OCI-LY3 (cell line): ENCODE data around the gene LRRC1.

ENCODE experiments used
- H2AFZ ChIP-seq: fragments of 200-600, 300-600 bp; shearing (Covaris generic); 2 replicates; pipeline ENCODE4 v1.6.0; 2014; ENCODE audit warnings: antibody characterized with exemption, low read depth, low read length
- H3K27ac ChIP-seq: fragments of 200-600, 300-600 bp; sonication (generic); 2 replicates; pipeline ENCODE4 v1.5.1; 2014; ENCODE audit warnings: mild to moderate bottlenecking, low read length, moderate library complexity, mixed read lengths
- H3K27me3 ChIP-seq: fragments of 200-600, 300-600 bp; sonication (generic); 2 replicates; pipeline ENCODE4 v1.6.1; 2014; ENCODE audit warnings: low read depth, low read length, mixed read lengths
- H3K36me3 ChIP-seq: fragments of 200-600, 300-600 bp; sonication (generic); replicated peaks from 2 replicates; pipeline ENCODE3; 2014; ENCODE audit warnings: low read depth, low read length, mixed read lengths
- H3K4me1 ChIP-seq: fragments of 300-600, 200-600 bp; sonication (generic); 2 replicates; pipeline ENCODE4 v1.6.1; 2014; ENCODE audit warnings: low read length, mixed read lengths
- H3K4me2 ChIP-seq: fragments of 200-600, 300-600 bp; sonication (generic); 2 replicates; pipeline ENCODE4 v1.6.1; 2014; ENCODE audit warnings: low read length, mixed read lengths
- H3K4me3 ChIP-seq: fragments of 300-600, 200-600 bp; sonication (generic); 2 replicates; pipeline ENCODE4 v1.5.1; 2014; ENCODE audit warnings: antibody characterized with exemption, mild to moderate bottlenecking, low read length, moderate library complexity
- H3K79me2 ChIP-seq: fragments of 300-600, 200-600 bp; shearing (Covaris generic); 2 replicates; pipeline ENCODE4 v1.6.1; 2014; ENCODE audit warnings: mild to moderate bottlenecking, low read length, mixed read lengths
- H3K9ac ChIP-seq: fragments of 300-600, 200-600 bp; shearing (Covaris generic); 2 replicates; pipeline ENCODE4 v1.6.0; 2014; ENCODE audit warnings: mild to moderate bottlenecking, low read length, moderate library complexity
- H3K9me3 ChIP-seq: fragments of 200-600, 300-600 bp; shearing (Covaris generic); 2 replicates; pipeline ENCODE4 v1.6.1; 2014; ENCODE audit warnings: low read length, mixed read lengths; ENCODE audit not compliant: insufficient read depth
- H4K20me1 ChIP-seq: fragments of 200-600, 300-600 bp; sonication (generic); 2 replicates; pipeline ENCODE4 v1.6.1; 2016; ENCODE audit warnings: low read length, mixed read lengths; ENCODE audit not compliant: insufficient read depth
- EZH2phosphoT487 ChIP-seq: fragments of 200-600 bp; shearing (Covaris generic); IDR thresholded peaks from 2 replicates; pipeline ENCODE4 v1.6.1; 2018; ENCODE audit warnings: antibody characterized with exemption, mixed run types, low read depth
- TF ChIP-seq, protein P1 (sequence below): fragments of 200-600, 300-600 bp; sonication (generic); IDR thresholded peaks from 2 replicates; pipeline ENCODE4 v1.5.1; 2014; ENCODE audit warnings: antibody characterized with exemption, low read length, low read depth

LRRC1 gene

DNA sequence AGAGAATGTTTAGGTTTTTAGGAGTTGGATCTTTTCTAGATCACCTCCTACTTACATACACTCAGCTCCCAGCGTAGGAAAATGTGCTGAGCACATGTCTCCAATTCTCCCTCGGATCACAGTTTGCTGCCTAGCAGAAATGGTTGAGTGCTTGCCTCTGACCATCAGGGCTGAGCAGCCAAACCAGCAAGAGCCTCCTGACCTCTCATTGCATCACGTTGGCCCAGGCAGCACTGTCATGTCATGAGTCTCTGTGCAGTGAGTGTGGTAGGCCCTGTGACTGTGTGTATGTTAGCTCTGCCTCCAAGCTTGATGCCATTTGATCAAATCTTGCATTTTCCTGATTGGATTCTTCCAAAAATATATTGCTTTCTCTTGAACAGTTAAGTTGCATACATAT, 112.0 kb downstream of the LRRC1 start:
- TF ChIP-seq EZH2phosphoT487, result no peak
- TF ChIP-seq, protein P1, sequence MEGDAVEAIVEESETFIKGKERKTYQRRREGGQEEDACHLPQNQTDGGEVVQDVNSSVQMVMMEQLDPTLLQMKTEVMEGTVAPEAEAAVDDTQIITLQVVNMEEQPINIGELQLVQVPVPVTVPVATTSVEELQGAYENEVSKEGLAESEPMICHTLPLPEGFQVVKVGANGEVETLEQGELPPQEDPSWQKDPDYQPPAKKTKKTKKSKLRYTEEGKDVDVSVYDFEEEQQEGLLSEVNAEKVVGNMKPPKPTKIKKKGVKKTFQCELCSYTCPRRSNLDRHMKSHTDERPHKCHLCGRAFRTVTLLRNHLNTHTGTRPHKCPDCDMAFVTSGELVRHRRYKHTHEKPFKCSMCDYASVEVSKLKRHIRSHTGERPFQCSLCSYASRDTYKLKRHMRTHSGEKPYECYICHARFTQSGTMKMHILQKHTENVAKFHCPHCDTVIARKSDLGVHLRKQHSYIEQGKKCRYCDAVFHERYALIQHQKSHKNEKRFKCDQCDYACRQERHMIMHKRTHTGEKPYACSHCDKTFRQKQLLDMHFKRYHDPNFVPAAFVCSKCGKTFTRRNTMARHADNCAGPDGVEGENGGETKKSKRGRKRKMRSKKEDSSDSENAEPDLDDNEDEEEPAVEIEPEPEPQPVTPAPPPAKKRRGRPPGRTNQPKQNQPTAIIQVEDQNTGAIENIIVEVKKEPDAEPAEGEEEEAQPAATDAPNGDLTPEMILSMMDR, result no peak
- H3K9ac ChIP-seq, result no peak overlapping the region
- H3K4me2 ChIP-seq, result no peak overlapping the region
- peaks cover 3% of the 10 kb centered on the region for H3K36me3 ChIP-seq
- no peak overlapping the region for H3K4me3 ChIP-seq
- H2AFZ ChIP-seq, result no peak overlapping the region
- H3K79me2 ChIP-seq, result no peaks in the 10 kb centered on the region
- H3K27me3 ChIP-seq, result no peaks in the 10 kb centered on the region
- no peaks in the 10 kb centered on the region for H3K9me3 ChIP-seq
- peaks cover 8% of the 10 kb centered on the region for H3K4me1 ChIP-seq
- H3K27ac ChIP-seq, result no peak overlapping the region
- H4K20me1 ChIP-seq, result no peaks in the 10 kb centered on the region

DNA sequence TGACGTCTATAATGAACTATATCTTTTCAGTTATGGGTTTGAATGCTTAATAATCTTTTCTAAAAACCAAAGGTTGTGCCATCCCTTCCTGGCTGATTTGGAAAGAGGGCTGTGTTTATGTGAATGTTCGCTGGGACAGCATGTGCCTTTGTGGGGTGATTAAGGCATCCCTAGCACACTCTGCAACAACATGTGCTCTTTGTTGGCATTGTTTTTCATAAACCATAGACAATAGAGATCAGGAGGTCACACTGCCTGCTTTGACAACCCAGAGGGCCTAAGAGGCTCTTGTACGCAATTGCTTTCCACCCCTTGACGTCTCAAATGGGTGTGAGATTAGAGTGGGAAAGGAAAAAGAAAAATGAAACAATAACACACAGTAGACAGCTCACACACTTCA, 116.0 kb downstream of the LRRC1 start:
- Histone ChIP-seq H2AFZ (no peak overlapping the region), H3K9me3 (no peaks in the 10 kb centered on the region), H3K9ac (no peak overlapping the region), H3K36me3 (no peaks in the 10 kb centered on the region), H3K27ac (no peak overlapping the region), H3K4me3 (no peak overlapping the region), H3K4me1 (peaks cover 5% of the 10 kb centered on the region), H4K20me1 (no peaks in the 10 kb centered on the region), H3K79me2 (no peaks in the 10 kb centered on the region), H3K27me3 (no peaks in the 10 kb centered on the region), H3K4me2 (no peak overlapping the region)
- TF ChIP-seq, protein P1, result no peak
- no peak for TF ChIP-seq EZH2phosphoT487

DNA sequence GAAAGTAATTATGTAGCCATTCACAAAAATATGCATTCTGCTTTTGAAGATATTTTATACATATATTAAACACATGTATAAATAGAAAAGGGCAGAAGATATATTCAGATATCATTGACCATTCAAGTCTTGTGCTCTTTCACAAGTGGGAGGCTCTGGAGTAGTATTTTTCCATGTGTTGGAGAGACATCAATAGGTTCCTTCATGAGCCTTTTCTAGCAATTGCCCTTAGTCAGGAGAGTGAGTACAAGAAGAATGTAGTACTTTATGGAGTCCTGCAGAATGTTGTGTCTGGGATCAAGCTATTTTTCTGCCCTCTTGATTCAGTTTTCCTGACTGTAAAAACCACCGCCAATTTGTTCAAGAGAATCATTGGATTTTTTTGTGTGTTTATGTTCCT, 117.9 kb downstream of the LRRC1 start:
- TF ChIP-seq EZH2phosphoT487, result no peak
- TF ChIP-seq, protein P1, result no peak
- 0 out of 2 replicates have a peak, but pooled peaks cover 3% of the 10 kb centered on the region for H3K4me1 ChIP-seq
- no peaks in the 10 kb centered on the region for H3K9me3 ChIP-seq

DNA sequence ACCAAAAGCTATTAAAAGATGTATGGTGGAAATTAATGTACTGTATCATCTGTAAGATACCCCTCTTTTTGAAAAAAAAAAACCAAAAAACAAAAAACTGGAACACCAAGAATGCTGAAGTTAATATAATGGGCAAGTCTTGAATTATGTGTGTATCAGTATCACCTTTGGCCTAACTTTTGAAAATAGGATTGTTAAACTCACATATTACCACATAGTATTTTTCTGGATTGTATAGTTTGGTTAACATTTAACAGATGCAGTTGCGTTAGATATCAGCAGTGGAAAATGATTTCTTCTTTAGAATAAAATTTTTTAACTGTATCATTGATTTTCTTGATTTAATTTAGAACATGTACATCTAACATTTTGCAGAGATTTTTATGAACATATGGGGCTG, 118.5 kb downstream of the LRRC1 start:
- no peak overlapping the region for H2AFZ ChIP-seq
- H3K27me3 ChIP-seq, result no peaks in the 10 kb centered on the region
- 0 out of 2 replicates have a peak, but pooled peaks cover 3% of the 10 kb centered on the region for H3K4me1 ChIP-seq
- H4K20me1 ChIP-seq, result no peaks in the 10 kb centered on the region
- H3K9ac ChIP-seq, result no peak overlapping the region
- H3K4me2 ChIP-seq, result no peak overlapping the region
- H3K9me3 ChIP-seq, result no peaks in the 10 kb centered on the region
- no peak overlapping the region for H3K27ac ChIP-seq
- TF ChIP-seq, protein P1, result no peak
- no peak for TF ChIP-seq EZH2phosphoT487
- no peaks in the 10 kb centered on the region for H3K36me3 ChIP-seq
- H3K4me3 ChIP-seq, result no peak overlapping the region
- no peaks in the 10 kb centered on the region for H3K79me2 ChIP-seq

More for the DNA sequence above, 117.9 kb downstream of the LRRC1 start:
- Histone ChIP-seq H3K4me3 (no peak overlapping the region), H3K4me2 (no peak overlapping the region), H3K27me3 (no peaks in the 10 kb centered on the region), H3K27ac (no peak overlapping the region), H3K9ac (no peak overlapping the region), H4K20me1 (no peaks in the 10 kb centered on the region), H3K36me3 (no peaks in the 10 kb centered on the region), H3K79me2 (no peaks in the 10 kb centered on the region), H2AFZ (no peak overlapping the region)
